ENCODE data around the gene LRP1.

The LRP1 gene

GRCh38 chr12:57106021-57106708 is 22.1 kb upstream of the LRP1 start:
- in situ Hi-C loops (cut with HindIII; ENCODE audit: low sequenced_read_pairs) = no loop called here
- DNase-seq (ENCODE audit: low read depth, low spot score) = no peak
- H3K4me3 ChIP-seq (ENCODE audit: low read depth, low read length) = no peak overlapping the region

GRCh38 chr12:57107456-57108155 is 20.7 kb upstream of the LRP1 start:
- no peak for TF ChIP-seq CTCF (IDR thresholded peaks at IDR 0.05; ENCODE audit: low read depth, low read length)
- no peak overlapping the region for H3K4me3 ChIP-seq (ENCODE audit: low read depth, low read length)
- in situ Hi-C loops (cut with HindIII; ENCODE audit: low sequenced_read_pairs) = no loop called here
- no peak for DNase-seq (ENCODE audit: low read depth, low spot score)

More at GRCh38 chr12:57106021-57106708, 22.1 kb upstream of the LRP1 start:
- no peak for TF ChIP-seq CTCF (IDR thresholded peaks at IDR 0.05; ENCODE audit: low read depth, low read length)

DNA sequence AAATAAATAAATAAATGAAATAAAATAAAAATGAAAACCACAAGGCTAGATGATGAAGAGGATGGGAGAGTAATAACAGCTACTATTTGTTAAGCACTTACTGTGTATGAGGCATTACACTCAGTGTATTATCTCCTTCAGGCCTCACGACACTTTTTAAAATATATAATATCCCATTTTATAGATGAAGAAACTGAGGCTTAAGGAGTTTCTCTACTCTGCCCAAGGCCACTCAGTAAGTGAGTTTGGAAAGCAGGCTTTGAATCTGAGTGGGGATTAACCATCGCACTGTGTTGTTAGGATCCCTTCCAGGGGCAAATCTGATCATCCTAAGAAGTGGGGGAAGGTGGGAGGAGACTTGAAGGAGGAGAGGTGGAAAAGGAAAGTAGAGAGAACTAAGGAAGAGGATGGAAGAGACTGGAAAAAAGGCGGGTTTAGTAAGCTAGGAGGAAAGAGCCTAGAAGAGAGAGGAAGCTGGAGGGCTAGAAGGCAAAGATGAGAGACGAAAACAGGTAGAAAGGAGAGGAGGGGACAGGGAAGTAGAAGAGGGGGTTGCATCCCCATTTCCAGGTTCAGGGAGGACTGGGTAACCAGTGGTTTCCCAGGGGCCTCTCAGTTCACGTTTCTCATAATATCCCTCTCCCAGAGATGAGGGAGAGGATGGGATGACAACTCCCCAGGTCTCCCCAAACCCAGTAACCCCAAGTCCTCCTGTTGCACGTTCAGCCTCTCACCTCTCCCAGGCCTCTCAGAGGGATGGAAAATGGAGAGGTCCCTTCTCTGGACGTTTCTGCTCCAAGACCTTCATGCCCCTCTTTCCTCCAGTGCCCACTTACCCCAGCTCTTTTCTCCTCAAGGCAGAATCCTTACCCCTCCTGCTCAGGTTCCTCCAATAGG is 18.8 kb upstream of the LRP1 start:
- no peak for TF ChIP-seq CTCF (IDR thresholded peaks at IDR 0.05; ENCODE audit: low read depth, low read length)
- in situ Hi-C loops (cut with HindIII; ENCODE audit: low sequenced_read_pairs) = no loop called here
- no peak for DNase-seq (ENCODE audit: low read depth, low spot score)
- H3K4me3 ChIP-seq (ENCODE audit: low read depth, low read length) = peak overlapping the region; percentile 69

GRCh38 chr12:57110104-57111030 is 17.9 kb upstream of the LRP1 start:
- in situ Hi-C loops (cut with HindIII; ENCODE audit: low sequenced_read_pairs) = no loop called here
- H3K4me3 ChIP-seq (ENCODE audit: low read depth, low read length) = peak overlapping the region; percentile 69
- no peak for DNase-seq (ENCODE audit: low read depth, low spot score)
- TF ChIP-seq CTCF (IDR thresholded peaks at IDR 0.05; ENCODE audit: low read depth, low read length) = no peak

- in situ Hi-C loops (cut with HindIII; ENCODE audit: low sequenced_read_pairs) = no loop called here
- no peak for TF ChIP-seq CTCF (IDR thresholded peaks at IDR 0.05; ENCODE audit: low read depth, low read length)
- peak; percentile 84 for DNase-seq (ENCODE audit: low read depth, low spot score)
- peak within 1 kb of the TSS; percentile 69 for H3K4me3 ChIP-seq (ENCODE audit: low read depth, low read length)
Measured at GRCh38 chr12:57111031-57111734, 17.1 kb upstream of the LRP1 start, which contains the start of gene STAT6. TSS of gene STAT6 (minus strand) at chr12:57111362. CDS start at chr12:57108278, 3,084 bp downstream.
